Spleen (tissue), 7 donors: ENCODE results near the gene CCDC38.

Experiments used
- POLR2A ChIP-seq, 3 donors: fragments of 450-650 bp; IDR thresholded peaks; one replicate each; pipeline ENCODE4 v1.5.1; 2017; ENCODE audit warnings: antibody characterized with exemption in 3 of 3, mild to moderate bottlenecking in 1 of 3
- POLR2AphosphoS5 ChIP-seq, 3 donors: sonication (generic); formaldehyde crosslinking; IDR thresholded peaks; one replicate each; pipeline ENCODE4 v1.5.1; 2017; ENCODE audit warnings: antibody characterized with exemption in 3 of 3
- TF ChIP-seq, protein P1 (sequence below), 11 experiments: fragments of 200-600 bp in 7 of 11; fragments of 450-650 bp in 4 of 11; sonication (generic) in 4 of 11; IDR thresholded peaks in 8 of 11; conservative IDR thresholded peaks in 3 of 11; 1 replicate in 7 of 11; 2 replicates in 4 of 11; pipeline versions ENCODE4 v1.4.0 to v1.8.0; 2016 to 2021; ENCODE audit warnings: antibody characterized with exemption in 11 of 11, inconsistent platforms in 4 of 11, mild to moderate bottlenecking in 1 of 11
- donor health status: DM: no; HTN: no; CAD: no; lungs with moderate emphysema.
- donor health status: DM: no; HTN: no; CAD: no.
- donor health status: DM: no; HTN: no; CAD: no.

DNA sequence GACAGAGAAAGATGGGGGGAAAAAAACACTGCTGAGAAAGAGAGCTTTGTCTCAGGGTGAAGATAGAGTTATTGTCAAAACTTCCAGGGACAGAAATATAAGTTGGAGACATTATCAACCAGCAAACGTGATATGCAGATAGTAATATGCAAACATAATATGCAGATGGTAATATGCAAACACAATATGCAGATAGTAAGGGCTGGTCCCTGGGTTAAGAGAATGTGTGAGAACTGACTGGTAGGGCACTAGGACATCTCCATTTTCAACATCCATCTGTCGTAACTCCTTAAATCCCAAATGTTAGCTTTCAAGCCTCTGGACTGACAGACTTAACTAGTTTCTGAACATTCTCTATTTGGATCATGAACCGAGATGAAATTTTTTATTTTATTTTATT lies 51.5 kb downstream of the CCDC38 start:
- no peak for TF ChIP-seq POLR2A (IDR thresholded peaks at IDR 0.05)
- TF ChIP-seq, protein P1, sequence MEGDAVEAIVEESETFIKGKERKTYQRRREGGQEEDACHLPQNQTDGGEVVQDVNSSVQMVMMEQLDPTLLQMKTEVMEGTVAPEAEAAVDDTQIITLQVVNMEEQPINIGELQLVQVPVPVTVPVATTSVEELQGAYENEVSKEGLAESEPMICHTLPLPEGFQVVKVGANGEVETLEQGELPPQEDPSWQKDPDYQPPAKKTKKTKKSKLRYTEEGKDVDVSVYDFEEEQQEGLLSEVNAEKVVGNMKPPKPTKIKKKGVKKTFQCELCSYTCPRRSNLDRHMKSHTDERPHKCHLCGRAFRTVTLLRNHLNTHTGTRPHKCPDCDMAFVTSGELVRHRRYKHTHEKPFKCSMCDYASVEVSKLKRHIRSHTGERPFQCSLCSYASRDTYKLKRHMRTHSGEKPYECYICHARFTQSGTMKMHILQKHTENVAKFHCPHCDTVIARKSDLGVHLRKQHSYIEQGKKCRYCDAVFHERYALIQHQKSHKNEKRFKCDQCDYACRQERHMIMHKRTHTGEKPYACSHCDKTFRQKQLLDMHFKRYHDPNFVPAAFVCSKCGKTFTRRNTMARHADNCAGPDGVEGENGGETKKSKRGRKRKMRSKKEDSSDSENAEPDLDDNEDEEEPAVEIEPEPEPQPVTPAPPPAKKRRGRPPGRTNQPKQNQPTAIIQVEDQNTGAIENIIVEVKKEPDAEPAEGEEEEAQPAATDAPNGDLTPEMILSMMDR (IDR thresholded peaks at IDR 0.05 in 8 of 11, conservative IDR thresholded peaks at IDR 0.05 in 3 of 11): no peak
- no peak for TF ChIP-seq POLR2AphosphoS5 (IDR thresholded peaks at IDR 0.05)
